HepG2 (cell line): ENCODE measurements around the gene NBPF1. TPM values are rescaled to one million over a fixed set of nuclear protein-coding genes. Genes with fewer than 3 reads are reported as not detected.
"Not testable (repeated sequence)": the region's sequence is repeated elsewhere in the genome, so short reads cannot be mapped to it uniquely, and the experiment has no call there.

Source experiments
- ATAC-seq: fragments of 200-7000 bp; cut with Tn5 transposase; 3 replicates; pipeline ENCODE4 v1.9.1; 2020; ENCODE audit warnings: mild to moderate bottlenecking, moderate library complexity
- BruUV-seq: library from RNA; stranded (reverse); fragments of 400-500 nt; replicated peaks from 2 replicates; lab custom pipeline; 2021; lab: Mats Ljungman, UMichigan
- CTCF ChIA-PET: fragments of 300-600 bp; formaldehyde crosslinking; extraction: SDS; loops from one replicate; lab custom pipeline; 2021; ENCODE audit warnings: low total read pairs, inconsistent platforms, low intra/inter-chr PET ratio; lab: Yijun Ruan, JAX
- POLR2A ChIA-PET: fragments of 350-600 bp; sonication (Branson Sonifier 250); formaldehyde crosslinking; loops from one replicate; lab custom pipeline; 2020; ENCODE audit warnings: antibody characterized with exemption, inconsistent platforms; lab: Yijun Ruan, JAX
- DNase-seq: peaks from one replicate; pipeline ENCODE4 v3.0.0-alpha.2; 2015; ENCODE audit warnings: low spot score
- FAIRE-seq: peaks from 3 replicates; lab custom pipeline; 2011; peaks lifted over from hg19 to GRCh38; lab: Jason Lieb, UNC
- H2AFZ ChIP-seq: one replicate; pipeline ENCODE4 v1.6.1; 2011; ENCODE audit warnings: low read length, inconsistent platforms
- H3K27ac ChIP-seq: fragments of 300-600 bp; 3 replicates; pipeline ENCODE4 v1.8.0; 2011; ENCODE audit warnings: mixed run types, mild to moderate bottlenecking, mixed read lengths, low read length, inconsistent platforms; ENCODE audit not compliant: insufficient read depth; ENCODE audit errors: extremely low read length
- H3K27me3 ChIP-seq, 2 experiments: fragments of 200-600 bp in 1 of 2; 2 replicates in 1 of 2; 3 replicates in 1 of 2; pipeline versions ENCODE4 v1.6.0 to v1.8.0; 2011; ENCODE audit warnings: low read length in 2 of 2, mild to moderate bottlenecking in 2 of 2, moderate library complexity in 2 of 2, inconsistent platforms in 1 of 2; ENCODE audit not compliant: insufficient read depth in 2 of 2, control insufficient read depth in 1 of 2
- H3K36me3 ChIP-seq, 2 experiments: fragments of 200-600 bp in 1 of 2; replicated peaks in 1 of 2; 2 replicates in 1 of 2; 3 replicates in 1 of 2; pipeline versions ENCODE4 v1.5.1 to v1.8.0; 2011; ENCODE audit warnings: low read length in 2 of 2, inconsistent platforms in 1 of 2; ENCODE audit not compliant: insufficient read depth in 2 of 2, control insufficient read depth in 1 of 2
- H3K4me1 ChIP-seq: 2 replicates; pipeline ENCODE4 v1.5.1; 2012; ENCODE audit warnings: low read length, inconsistent platforms; ENCODE audit not compliant: insufficient read depth
- H3K4me2 ChIP-seq: 2 replicates; pipeline ENCODE4 v1.6.0; 2011; ENCODE audit warnings: low read depth, low read length, inconsistent platforms
- H3K4me3 ChIP-seq, 3 experiments: fragments of 200-600 bp in 1 of 3; sonication (generic), shearing (Covaris generic) in 1 of 3; replicated peaks in 1 of 3; 2 replicates each; pipeline ENCODE4 v1.5.1; 2011 to 2016; ENCODE audit warnings: low read length in 3 of 3, inconsistent platforms in 2 of 3, low read depth in 2 of 3, mild to moderate bottlenecking in 2 of 3, control low read depth in 1 of 3, mixed read lengths in 1 of 3; ENCODE audit not compliant: insufficient read depth in 1 of 3
- H3K79me2 ChIP-seq: one replicate; pipeline ENCODE4 v1.6.1; 2011; ENCODE audit warnings: low read length, inconsistent platforms; ENCODE audit not compliant: insufficient read depth
- H3K9ac ChIP-seq: 2 replicates; pipeline ENCODE4 v1.6.0; 2011; ENCODE audit warnings: mild to moderate bottlenecking, low read depth, low read length, inconsistent platforms; ENCODE audit not compliant: insufficient read depth
- H3K9me3 ChIP-seq: 2 replicates; pipeline ENCODE4 v1.5.1; 2012; ENCODE audit warnings: mild to moderate bottlenecking, low read length
- H4K20me1 ChIP-seq: 2 replicates; pipeline ENCODE4 v1.6.0; 2011; ENCODE audit warnings: inconsistent platforms, mild to moderate bottlenecking, low read length, moderate library complexity; ENCODE audit not compliant: insufficient read depth
- KDM5B ChIP-seq: sonication (generic); formaldehyde crosslinking; IDR thresholded peaks from 2 replicates; pipeline ENCODE4 v1.4.0; 2020; ENCODE audit warnings: missing genetic modification reagents, mild to moderate bottlenecking, borderline replicate concordance
- MTA1 ChIP-seq: sonication (generic); formaldehyde crosslinking; IDR thresholded peaks from 2 replicates; pipeline ENCODE4 v1.4.0; 2020; ENCODE audit warnings: missing genetic modification reagents, mild to moderate bottlenecking, borderline replicate concordance
- NFAT5 ChIP-seq: sonication (generic); formaldehyde crosslinking; IDR thresholded peaks from 2 replicates; pipeline ENCODE4 v1.4.0; 2020; ENCODE audit warnings: missing genetic modification reagents
- RBFOX2 ChIP-seq: fragments of 200-400 bp; formaldehyde crosslinking; IDR thresholded peaks from 2 replicates; pipeline ENCODE4 v1.6.1; 2017; ENCODE audit warnings: low read depth, mild to moderate bottlenecking, low read length
- ZC3H4 ChIP-seq: sonication (generic); formaldehyde crosslinking; IDR thresholded peaks from 2 replicates; pipeline ENCODE4 v1.4.0; 2020; ENCODE audit warnings: missing genetic modification reagents, borderline replicate concordance
- ZNF143 ChIP-seq: sonication (generic); formaldehyde crosslinking; IDR thresholded peaks from 2 replicates; pipeline ENCODE4 v1.4.0; 2020; ENCODE audit warnings: missing genetic modification reagents
- ZNF225 ChIP-seq: sonication (generic); formaldehyde crosslinking; IDR thresholded peaks from 2 replicates; pipeline ENCODE4 v1.4.0; 2020; ENCODE audit warnings: mild to moderate bottlenecking, missing genetic modification reagents
- ZNF574 ChIP-seq: sonication (generic); formaldehyde crosslinking; IDR thresholded peaks from 2 replicates; pipeline ENCODE4 v1.4.0; 2020; ENCODE audit warnings: missing genetic modification reagents
- WGBS: methylation state at CpG from one replicate; pipeline ENCODE4 v1.1.6; 2017; ENCODE audit warnings: low lambda C conversion rate; 5-methylcytosine and 5-hydroxymethylcytosine counted together
- in situ Hi-C: cut with HindIII; loops from 2 replicates; pipeline ENCODE4 v1.10.0; 2017; ENCODE audit warnings: low pct_unique_long_range_greater_than_20kb; ENCODE audit not compliant: extremely low pct_ligation_motif_present
- intact Hi-C: fragments of 100-400 bp; cut with micrococcal nuclease; formaldehyde crosslinking; loops from one replicate; pipeline ENCODE4 v1.10.0; 2022; ENCODE audit not compliant: unreplicated experiment
- polyA plus RNA-seq, 8 experiments: library from polyadenylated mRNA; depleted of rRNA in 3 of 8; stranded (reverse) in 7 of 8; unstranded in 1 of 8; fragments of >200 nt; fragmentation: Illumina TruSeq in 4 of 8; extraction: Trizol in 4 of 8; gene quantifications; 2 replicates each; pipeline versions ENCODE4 v1.2.1 to v1.2.3, GENCODE V29; 2011 to 2016; ENCODE audit warnings: low read depth in 4 of 8, missing spikeins in 1 of 8, mixed read lengths in 1 of 8; ENCODE audit not compliant: insufficient read depth in 1 of 8
- total RNA-seq, 5 experiments: library from RNA; depleted of rRNA; stranded (reverse); fragments of >200 nt; fragmentation: Illumina TruSeq; extraction: Trizol; gene quantifications; 2 replicates each; pipeline ENCODE4 v1.2.3, GENCODE V29; 2016; ENCODE audit warnings: low read depth in 1 of 5
- TF ChIP-seq, protein P1 (sequence below): sonication (generic); formaldehyde crosslinking; IDR thresholded peaks from 2 replicates; pipeline ENCODE4 v1.5.0; 2020; ENCODE audit warnings: missing genetic modification reagents, mild to moderate bottlenecking, borderline replicate concordance
- TF ChIP-seq, protein P2 (sequence below): sonication (generic); formaldehyde crosslinking; IDR thresholded peaks from 2 replicates; pipeline ENCODE4 v1.4.0; 2020; ENCODE audit warnings: mild to moderate bottlenecking, missing genetic modification reagents

NBPF1 gene
- total and polyA plus RNA-seq, 2 of the 13 experiments (the other 11 are each of a cell fraction or from before 2014, with no cell fraction given): 30.3 to 35.6 TPM

- intact Hi-C loops, H3K27ac ChIP-seq, BruUV-seq, H3K27me3 ChIP-seq, FAIRE-seq, H2AFZ ChIP-seq, H3K9me3 ChIP-seq, POLR2A ChIA-PET, CTCF ChIA-PET, ATAC-seq, DNase-seq, in situ Hi-C loops: not testable (repeated sequence)
- Histone ChIP-seq H3K4me3 (peak overlapping the region; percentile 26 to 96 (median 90); a peak in 5 of 6 replicates), H3K4me1 (peaks cover 59% of the 10 kb centered on the region), H3K36me3 (peaks cover 7 to 32% of the 10 kb centered on the region in 2 experiments; a peak in 4 of 5 replicates), H3K79me2 (peaks cover 82% of the 10 kb centered on the region), H3K4me2 (peak overlapping the region; percentile 96), H3K9ac (peak overlapping the region; percentile 99), H4K20me1 (peaks cover 41% of the 10 kb centered on the region)
- WGBS: 89% methylated on average over 4 of the region's 4 CpGs
- TF ChIP-seq, protein P1, sequence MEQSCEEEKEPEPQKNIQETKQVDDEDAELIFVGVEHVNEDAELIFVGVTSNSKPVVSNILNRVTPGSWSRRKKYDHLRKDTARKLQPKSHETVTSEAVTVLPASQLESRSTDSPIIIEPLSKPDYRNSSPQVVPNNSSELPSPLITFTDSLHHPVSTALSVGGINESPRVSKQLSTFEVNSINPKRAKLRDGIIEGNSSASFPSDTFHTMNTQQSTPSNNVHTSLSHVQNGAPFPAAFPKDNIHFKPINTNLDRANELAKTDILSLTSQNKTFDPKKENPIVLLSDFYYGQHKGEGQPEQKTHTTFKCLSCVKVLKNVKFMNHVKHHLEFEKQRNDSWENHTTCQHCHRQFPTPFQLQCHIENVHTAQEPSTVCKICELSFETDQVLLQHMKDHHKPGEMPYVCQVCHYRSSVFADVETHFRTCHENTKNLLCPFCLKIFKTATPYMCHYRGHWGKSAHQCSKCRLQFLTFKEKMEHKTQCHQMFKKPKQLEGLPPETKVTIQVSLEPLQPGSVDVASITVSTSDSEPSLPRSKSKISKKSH (CRISPR knock-in tag): peak; percentile 85; the same call in 1 of the 2 replicates
- TF ChIP-seq ZNF143 (CRISPR knock-in tag): peak; percentile 6; the same call in 1 of the 2 replicates
- TF ChIP-seq NFAT5 (CRISPR knock-in tag): 0 out of 2 replicates have a peak, but pooled peaks have one; percentile 20
- peak; percentile 45; the same call in 1 of the 2 replicates for TF ChIP-seq ZNF225 (CRISPR knock-in tag)
- 0 out of 2 replicates have a peak, but pooled peaks have one; percentile 6 for TF ChIP-seq RBFOX2
- peak; percentile 17; the same call in 1 of the 2 replicates for TF ChIP-seq KDM5B (CRISPR knock-in tag)
- TF ChIP-seq, protein P2, sequence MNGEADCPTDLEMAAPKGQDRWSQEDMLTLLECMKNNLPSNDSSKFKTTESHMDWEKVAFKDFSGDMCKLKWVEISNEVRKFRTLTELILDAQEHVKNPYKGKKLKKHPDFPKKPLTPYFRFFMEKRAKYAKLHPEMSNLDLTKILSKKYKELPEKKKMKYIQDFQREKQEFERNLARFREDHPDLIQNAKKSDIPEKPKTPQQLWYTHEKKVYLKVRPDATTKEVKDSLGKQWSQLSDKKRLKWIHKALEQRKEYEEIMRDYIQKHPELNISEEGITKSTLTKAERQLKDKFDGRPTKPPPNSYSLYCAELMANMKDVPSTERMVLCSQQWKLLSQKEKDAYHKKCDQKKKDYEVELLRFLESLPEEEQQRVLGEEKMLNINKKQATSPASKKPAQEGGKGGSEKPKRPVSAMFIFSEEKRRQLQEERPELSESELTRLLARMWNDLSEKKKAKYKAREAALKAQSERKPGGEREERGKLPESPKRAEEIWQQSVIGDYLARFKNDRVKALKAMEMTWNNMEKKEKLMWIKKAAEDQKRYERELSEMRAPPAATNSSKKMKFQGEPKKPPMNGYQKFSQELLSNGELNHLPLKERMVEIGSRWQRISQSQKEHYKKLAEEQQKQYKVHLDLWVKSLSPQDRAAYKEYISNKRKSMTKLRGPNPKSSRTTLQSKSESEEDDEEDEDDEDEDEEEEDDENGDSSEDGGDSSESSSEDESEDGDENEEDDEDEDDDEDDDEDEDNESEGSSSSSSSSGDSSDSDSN (CRISPR knock-in tag): peak; percentile 24; the same call in 1 of the 2 replicates
- 0 out of 2 replicates have a peak, but pooled peaks have one; percentile 12 for TF ChIP-seq ZNF574
- 0 out of 2 replicates have a peak, but pooled peaks have one; percentile 28 for TF ChIP-seq ZC3H4 (CRISPR knock-in tag)
- peak; percentile 37; the same call in 1 of the 2 replicates for TF ChIP-seq MTA1 (CRISPR knock-in tag)
These were observed 29.6 kb upstream of the NBPF1 start for GRCh38 chr1:16643001-16643411.
